IgD-negative memory B cell (primary cell): ENCODE data around the gene DLG2. TPM values are rescaled to one million over a fixed set of nuclear protein-coding genes. Genes with fewer than 3 reads are reported as not detected.
"Not testable (repeated sequence)": the region's sequence is repeated elsewhere in the genome, so short reads cannot be mapped to it uniquely, and the experiment has no call there.

ENCODE experiments used
- H3K27ac Mint-ChIP-seq, 3 donors: one replicate each; pipeline ENCODE4 v1.8.0; 2020 to 2022; ENCODE audit warnings: mild to moderate bottlenecking in 3 of 3, mixed read lengths in 3 of 3, moderate library complexity in 1 of 3
- H3K27me3 Mint-ChIP-seq: one replicate; pipeline ENCODE4 v1.8.0; 2021; ENCODE audit warnings: mixed read lengths
- H3K36me3 Mint-ChIP-seq: one replicate; pipeline ENCODE4 v1.8.0; 2020; ENCODE audit warnings: mild to moderate bottlenecking, mixed read lengths
- H3K4me1 Mint-ChIP-seq, 3 donors: one replicate each; pipeline ENCODE4 v1.8.0; 2020 to 2022; ENCODE audit warnings: mixed read lengths in 3 of 3, mild to moderate bottlenecking in 1 of 3
- H3K4me3 Mint-ChIP-seq, 4 donors: one replicate each; pipeline ENCODE4 v1.8.0; 2020 to 2022; ENCODE audit warnings: mild to moderate bottlenecking in 4 of 4, mixed read lengths in 4 of 4, moderate library complexity in 3 of 4
- H3K9me3 Mint-ChIP-seq, 3 donors: one replicate each; pipeline ENCODE4 v1.8.0; 2020 to 2021; ENCODE audit warnings: mixed read lengths in 3 of 3, mild to moderate bottlenecking in 1 of 3
- polyA plus RNA-seq: library from polyadenylated mRNA; unstranded; fragments of 300-500 nt; fragmentation: Illumina TruSeq; gene quantifications from one replicate; pipeline ENCODE4 v1.2.3, GENCODE V29; 2021

DLG2 gene
- polyA plus RNA-seq, 1 donor from 2014 or later = 2.0 TPM

- Mint-ChIP-seq H3K9me3 (no peaks in the 10 kb centered on the region), H3K36me3 (no peaks in the 10 kb centered on the region), H3K27me3 (no peaks in the 10 kb centered on the region), H3K4me1 (no peaks in the 10 kb centered on the region), H3K4me3 (no peak overlapping the region), H3K27ac (no peak overlapping the region)
Measured at GRCh38 chr11:85045716-85046115, 581.4 kb downstream of the DLG2 start.

GRCh38 chr11:85044911-85045310, 582.2 kb downstream of the DLG2 start:
- no peaks in the 10 kb centered on the region for H3K9me3 Mint-ChIP-seq
- no peaks in the 10 kb centered on the region for H3K36me3 Mint-ChIP-seq
- H3K27ac Mint-ChIP-seq = no peak overlapping the region
- no peaks in the 10 kb centered on the region for H3K27me3 Mint-ChIP-seq
- H3K4me1 Mint-ChIP-seq = no peaks in the 10 kb centered on the region
- no peak overlapping the region for H3K4me3 Mint-ChIP-seq

- no peaks in the 10 kb centered on the region for H3K27me3 Mint-ChIP-seq
- H3K36me3 Mint-ChIP-seq = no peaks in the 10 kb centered on the region
- H3K4me1 Mint-ChIP-seq = no peaks in the 10 kb centered on the region
- no peaks in the 10 kb centered on the region for H3K9me3 Mint-ChIP-seq
- no peak overlapping the region for H3K27ac Mint-ChIP-seq
- no peak overlapping the region for H3K4me3 Mint-ChIP-seq
Measured at GRCh38 chr11:85042361-85042760, 584.8 kb downstream of the DLG2 start.

DNA sequence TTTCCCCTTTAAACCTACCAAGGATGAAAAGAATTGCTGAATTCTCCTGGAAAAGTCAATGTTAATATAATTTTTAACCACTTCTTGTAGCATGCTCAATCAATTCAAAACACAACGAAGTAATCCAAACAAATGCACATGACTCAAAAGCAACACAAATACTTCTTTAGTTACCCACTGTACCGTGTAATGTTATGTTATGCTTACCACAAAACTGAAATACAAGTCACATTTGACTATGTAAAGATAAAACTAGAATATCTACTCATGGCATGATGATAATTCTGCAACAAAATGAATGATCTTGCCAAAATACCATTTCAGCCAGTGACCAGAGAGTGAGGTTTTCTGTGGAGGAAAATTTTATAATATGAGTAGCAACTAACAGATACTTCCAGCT, 587.0 kb downstream of the DLG2 start:
- Mint-ChIP-seq H3K27ac (no peak overlapping the region), H3K4me1 (peaks cover 0 to 3% (median 0%) of the 10 kb centered on the region in 3 donors), H3K9me3 (no peaks in the 10 kb centered on the region), H3K36me3 (no peaks in the 10 kb centered on the region), H3K27me3 (no peaks in the 10 kb centered on the region), H3K4me3 (no peak overlapping the region)

- no peak overlapping the region for H3K27ac Mint-ChIP-seq
- H3K4me3 Mint-ChIP-seq = peak overlapping the region in 1 of 4 donors; percentile 52
- peaks cover 0 to 9% (median 7%) of the 10 kb centered on the region in 3 donors for H3K4me1 Mint-ChIP-seq
- H3K27me3 Mint-ChIP-seq = no peaks in the 10 kb centered on the region
- H3K9me3 Mint-ChIP-seq = peaks cover 0 to 2% (median 0%) of the 10 kb centered on the region in 3 donors
- H3K36me3 Mint-ChIP-seq = peaks cover 2% of the 10 kb centered on the region
Measured at GRCh38 chr11:85029964-85030363, 597.2 kb downstream of the DLG2 start.

GRCh38 chr11:85028329-85029101, 598.6 kb downstream of the DLG2 start:
- Mint-ChIP-seq H3K4me1 (peaks cover 0 to 9% (median 7%) of the 10 kb centered on the region in 3 donors), H3K4me3 (no peak overlapping the region), H3K27me3 (no peaks in the 10 kb centered on the region), H3K9me3 (peaks cover 0 to 2% (median 0%) of the 10 kb centered on the region in 3 donors), H3K36me3 (peaks cover 2% of the 10 kb centered on the region), H3K27ac (no peak overlapping the region)

- Mint-ChIP-seq H3K27me3 (no peaks in the 10 kb centered on the region), H3K36me3 (peaks cover 2% of the 10 kb centered on the region), H3K4me1 (peaks cover 0 to 9% (median 7%) of the 10 kb centered on the region in 3 donors), H3K27ac (peak overlapping the region in 1 of 3 donors; percentile 46), H3K4me3 (no peak overlapping the region), H3K9me3 (peaks cover 0 to 2% (median 0%) of the 10 kb centered on the region in 3 donors)
Measured at GRCh38 chr11:85027346-85027745, 599.8 kb downstream of the DLG2 start.

- Mint-ChIP-seq H3K36me3 (peaks cover 1% of the 10 kb centered on the region), H3K4me1 (peaks cover 0 to under 1% (median 0%) of the 10 kb centered on the region in 3 donors), H3K27ac (no peak overlapping the region), H3K27me3 (peaks cover 5% of the 10 kb centered on the region), H3K4me3 (no peak overlapping the region), H3K9me3 (peaks cover 2 to 4% (median 3%) of the 10 kb centered on the region in 3 donors)
Measured at GRCh38 chr11:85021058-85021457, 606.1 kb downstream of the DLG2 start.

GRCh38 chr11:84993386-84993785, 633.8 kb downstream of the DLG2 start:
- peaks cover 3 to 6% (median 4%) of the 10 kb centered on the region in 3 donors for H3K9me3 Mint-ChIP-seq
- no peak overlapping the region for H3K27ac Mint-ChIP-seq

DNA sequence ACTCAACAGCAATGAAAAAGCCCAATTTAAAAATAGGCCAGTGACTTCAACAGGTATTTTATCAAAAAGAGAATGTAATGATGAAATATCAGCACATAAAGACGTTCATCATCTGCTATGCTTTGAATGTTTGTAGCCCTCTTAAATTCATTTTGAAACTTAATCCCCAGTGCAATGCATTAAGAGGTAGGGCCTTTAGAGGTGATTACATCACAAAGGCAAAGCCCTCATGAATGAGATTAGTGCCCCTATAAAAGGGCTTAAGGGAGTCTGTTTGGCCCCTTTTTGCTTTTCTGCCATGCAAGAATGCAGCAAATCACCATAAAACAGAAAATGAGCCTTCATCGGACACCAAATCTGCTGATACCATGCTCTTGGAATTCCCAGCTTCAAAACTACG, 637.0 kb downstream of the DLG2 start:
- Mint-ChIP-seq H3K4me3 (no peak overlapping the region), H3K27ac (no peak overlapping the region), H3K9me3 (peaks cover 0 to 5% (median 3%) of the 10 kb centered on the region in 3 donors), H3K36me3 (no peaks in the 10 kb centered on the region), H3K4me1 (peaks cover 1 to 17% (median 6%) of the 10 kb centered on the region in 3 donors), H3K27me3 (no peaks in the 10 kb centered on the region)

More at GRCh38 chr11:84993386-84993785, 633.8 kb downstream of the DLG2 start:
- H3K4me3 Mint-ChIP-seq = no peak overlapping the region
- H3K27me3 Mint-ChIP-seq = no peaks in the 10 kb centered on the region
- H3K36me3 Mint-ChIP-seq = no peaks in the 10 kb centered on the region
- peaks cover 0 to 13% (median 4%) of the 10 kb centered on the region in 3 donors for H3K4me1 Mint-ChIP-seq

DNA sequence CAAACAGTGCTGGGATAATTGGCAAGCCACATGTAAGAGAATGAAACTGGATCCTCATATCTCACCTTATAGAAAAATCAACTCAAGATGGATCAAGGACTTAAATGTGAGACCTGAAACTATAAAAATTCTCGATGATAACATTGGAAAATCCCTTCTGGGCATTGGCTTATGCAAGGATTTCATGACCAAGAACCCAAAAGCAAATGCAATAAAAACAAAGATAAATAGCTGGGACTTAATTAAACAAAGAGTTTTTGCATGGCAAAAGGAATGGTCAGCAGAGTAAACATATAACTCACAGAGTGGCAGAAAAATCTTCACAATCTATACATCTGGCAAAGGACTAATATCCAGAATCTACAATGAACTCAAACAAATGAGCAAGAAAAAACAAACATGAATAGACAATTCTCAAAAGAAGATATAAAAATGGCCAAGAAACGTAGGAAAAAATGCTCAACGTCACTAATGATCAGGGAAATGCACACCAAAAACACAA, 639.4 kb downstream of the DLG2 start:
- not testable (repeated sequence) for H3K4me3 Mint-ChIP-seq, H3K27me3 Mint-ChIP-seq, H3K9me3 Mint-ChIP-seq, H3K36me3 Mint-ChIP-seq, H3K27ac Mint-ChIP-seq
- peaks cover 1 to 21% (median 6%) of the 10 kb centered on the region in 3 donors for H3K4me1 Mint-ChIP-seq

- peaks cover 2 to 8% (median 7%) of the 10 kb centered on the region in 3 donors for H3K4me1 Mint-ChIP-seq
- H3K27me3 Mint-ChIP-seq = no peaks in the 10 kb centered on the region
- peaks cover 4% of the 10 kb centered on the region for H3K36me3 Mint-ChIP-seq
- no peak overlapping the region for H3K27ac Mint-ChIP-seq
- H3K9me3 Mint-ChIP-seq = peaks cover 4 to 6% (median 5%) of the 10 kb centered on the region in 3 donors
- no peak overlapping the region for H3K4me3 Mint-ChIP-seq
Measured at GRCh38 chr11:84981301-84981700, 645.8 kb downstream of the DLG2 start.

GRCh38 chr11:84969103-84969502, 658.0 kb downstream of the DLG2 start:
- H3K27me3 Mint-ChIP-seq = no peaks in the 10 kb centered on the region
- H3K4me1 Mint-ChIP-seq = peaks cover 0 to 1% (median 0%) of the 10 kb centered on the region in 3 donors
- no peak overlapping the region for H3K27ac Mint-ChIP-seq
- peaks cover 0 to 2% (median under 1%) of the 10 kb centered on the region in 3 donors for H3K9me3 Mint-ChIP-seq
- no peak overlapping the region for H3K4me3 Mint-ChIP-seq
- no peaks in the 10 kb centered on the region for H3K36me3 Mint-ChIP-seq

GRCh38 chr11:84965484-84965883, 661.7 kb downstream of the DLG2 start:
- Mint-ChIP-seq H3K27me3 (no peaks in the 10 kb centered on the region), H3K4me3 (no peak overlapping the region), H3K27ac (no peak overlapping the region), H3K36me3 (no peaks in the 10 kb centered on the region), H3K4me1 (peaks cover 0 to 2% (median 0%) of the 10 kb centered on the region in 3 donors), H3K9me3 (peaks cover 0 to 2% (median 0%) of the 10 kb centered on the region in 3 donors)

- Mint-ChIP-seq H3K27me3 (no peaks in the 10 kb centered on the region), H3K9me3 (no peaks in the 10 kb centered on the region), H3K4me3 (no peak overlapping the region), H3K4me1 (peaks cover 0 to 2% (median 0%) of the 10 kb centered on the region in 3 donors), H3K27ac (no peak overlapping the region), H3K36me3 (no peaks in the 10 kb centered on the region)
Measured at GRCh38 chr11:84963240-84963639, 663.9 kb downstream of the DLG2 start.

DNA sequence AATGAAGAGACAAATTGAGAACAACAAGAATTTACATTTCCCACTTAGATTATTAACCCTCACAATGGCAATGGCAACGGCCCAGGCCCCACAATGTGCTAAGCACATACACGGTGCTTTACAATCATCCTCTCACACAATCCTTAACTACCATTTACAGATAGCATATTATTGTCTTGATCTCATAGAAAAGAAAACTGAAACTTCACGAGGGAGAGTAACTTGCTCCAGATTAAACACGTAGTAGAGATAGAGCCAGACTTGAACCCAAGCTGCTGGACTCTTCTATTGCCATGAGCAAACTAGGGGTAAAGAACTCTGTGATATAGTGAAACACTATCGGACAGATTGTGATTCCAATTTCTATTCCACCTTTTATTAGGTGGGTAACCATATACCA, 665.1 kb downstream of the DLG2 start:
- H3K27ac Mint-ChIP-seq = no peak overlapping the region
- no peaks in the 10 kb centered on the region for H3K27me3 Mint-ChIP-seq
- peaks cover 0 to 2% (median 0%) of the 10 kb centered on the region in 3 donors for H3K4me1 Mint-ChIP-seq
- H3K4me3 Mint-ChIP-seq = no peak overlapping the region
- no peaks in the 10 kb centered on the region for H3K36me3 Mint-ChIP-seq
- no peaks in the 10 kb centered on the region for H3K9me3 Mint-ChIP-seq
